Embryonic facial prominence (tissue), 1 donor: Measurements from ENCODE around the gene ATP6V0A1.
"Not testable (repeated sequence)": the region's sequence is repeated elsewhere in the genome, so short reads cannot be mapped to it uniquely, and the experiment has no call there.

Source experiments
- DNase-seq: peaks from one replicate; pipeline ENCODE4 v3.0.0-alpha.2; 2016; ENCODE audit errors: extremely low spot score

The ATP6V0A1 gene

DNA sequence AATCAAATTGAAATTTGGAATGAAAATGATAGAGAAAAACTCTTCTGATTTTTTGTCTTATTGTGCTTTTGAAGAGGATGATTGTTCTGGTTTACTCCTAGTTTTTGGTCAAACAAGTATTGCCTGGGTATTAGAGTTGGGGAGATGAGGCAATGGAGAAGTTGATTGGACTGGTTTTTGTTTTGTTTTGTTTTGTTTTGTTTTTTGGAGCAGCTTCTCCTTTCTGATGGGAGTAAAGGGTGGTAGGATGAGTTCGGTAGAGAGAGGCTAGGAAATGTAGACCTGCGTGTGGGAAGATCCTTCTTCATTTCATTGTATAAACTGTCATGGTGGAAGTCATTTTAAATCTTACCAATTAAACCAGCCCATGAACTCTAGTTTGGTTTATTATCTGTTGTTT is 17.7 kb downstream of the ATP6V0A1 start:
- DNase-seq = no peak

GRCh38 chr17:42477173-42477572 is 18.5 kb downstream of the ATP6V0A1 start:
- no peak for DNase-seq

GRCh38 chr17:42477824-42478223 is 19.1 kb downstream of the ATP6V0A1 start:
- DNase-seq = not testable (repeated sequence)

- DNase-seq = no peak
Measured at GRCh38 chr17:42484304-42484703, 25.6 kb downstream of the ATP6V0A1 start.

DNA sequence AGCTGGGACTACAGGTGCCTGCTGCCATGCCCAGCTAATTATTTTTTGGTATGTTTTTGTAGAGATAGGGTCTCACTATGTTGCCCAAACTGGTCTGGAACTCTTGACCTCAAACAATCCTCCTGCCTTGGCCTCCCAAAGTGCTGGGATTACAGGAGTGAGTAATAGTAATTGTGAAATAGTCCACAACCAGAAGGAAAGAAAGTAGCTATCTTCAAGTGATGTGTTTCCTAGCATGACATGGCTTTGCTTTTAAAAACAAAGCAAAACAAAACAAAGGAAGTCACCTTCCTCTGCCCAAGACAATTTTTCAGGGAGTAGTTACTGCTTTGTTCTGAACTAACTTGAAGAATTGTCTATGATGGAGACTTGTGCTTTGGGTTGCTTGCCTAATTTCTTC is 27.0 kb downstream of the ATP6V0A1 start:
- no peak for DNase-seq

DNA sequence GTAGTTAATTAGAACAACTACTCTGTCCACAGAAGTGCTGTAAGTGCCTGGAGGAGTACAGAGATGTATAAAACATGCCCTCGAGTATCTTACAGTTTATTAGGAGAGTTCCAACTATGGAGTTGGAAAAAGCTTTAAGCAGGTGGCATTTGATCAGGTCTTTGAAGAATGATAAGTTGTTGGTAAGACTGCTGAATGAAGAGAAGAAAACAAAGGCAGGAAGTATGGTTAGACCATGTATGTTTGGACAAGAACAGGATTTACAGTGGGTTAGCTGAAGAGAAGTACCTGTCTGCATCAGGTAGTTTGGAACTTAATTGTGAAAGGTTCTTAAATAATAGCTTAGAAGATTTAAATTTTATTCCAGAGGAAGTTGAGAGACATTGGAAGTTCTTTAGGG is 29.4 kb downstream of the ATP6V0A1 start:
- DNase-seq = no peak

- DNase-seq = no peak
Measured at GRCh38 chr17:42493319-42493718, 34.6 kb downstream of the ATP6V0A1 start.

GRCh38 chr17:42494673-42495072 is 36.0 kb downstream of the ATP6V0A1 start:
- no peak for DNase-seq

GRCh38 chr17:42498828-42499227 is 40.1 kb downstream of the ATP6V0A1 start:
- DNase-seq = no peak

DNA sequence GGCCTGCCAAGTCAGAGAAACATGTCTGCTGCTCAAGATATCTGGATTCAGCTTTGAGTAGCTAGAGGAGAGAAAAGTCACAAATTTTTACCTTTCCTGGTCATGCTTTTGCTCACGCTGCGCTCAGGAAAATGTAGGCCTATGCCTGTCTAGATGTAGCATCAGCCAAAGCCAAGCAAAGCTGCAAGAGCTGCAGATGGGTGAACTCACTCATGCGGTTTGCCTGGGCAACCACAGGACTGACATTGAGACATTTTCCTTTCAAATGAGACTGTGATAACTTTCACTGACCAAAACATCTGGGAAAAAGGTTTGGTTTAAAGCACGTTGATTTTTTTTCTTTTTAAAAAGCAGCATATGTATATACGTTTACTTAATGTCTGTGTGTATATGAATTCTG is 43.4 kb downstream of the ATP6V0A1 start:
- no peak for DNase-seq

- DNase-seq = no peak
Measured at GRCh38 chr17:42502926-42503325, 44.2 kb downstream of the ATP6V0A1 start.

DNA sequence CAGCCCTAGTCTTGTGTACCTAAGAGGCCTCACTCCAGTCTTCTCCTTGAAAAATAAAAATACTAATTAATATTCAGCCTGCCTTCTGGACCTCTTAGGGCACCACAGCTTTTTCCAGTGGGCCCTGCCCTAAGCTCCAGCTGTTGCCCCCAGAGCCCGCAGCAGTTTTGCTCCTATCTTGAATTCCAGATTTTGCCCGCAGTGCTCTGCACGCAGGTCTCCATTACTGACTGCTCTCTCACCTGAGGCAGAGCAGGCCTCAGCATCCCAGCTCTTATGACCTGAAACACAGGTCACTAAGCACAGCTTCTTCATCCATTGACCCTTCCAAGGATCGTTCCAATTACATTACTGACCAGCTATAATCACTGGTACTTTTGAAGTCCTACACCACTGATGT is 49.0 kb downstream of the ATP6V0A1 start:
- no peak for DNase-seq

DNA sequence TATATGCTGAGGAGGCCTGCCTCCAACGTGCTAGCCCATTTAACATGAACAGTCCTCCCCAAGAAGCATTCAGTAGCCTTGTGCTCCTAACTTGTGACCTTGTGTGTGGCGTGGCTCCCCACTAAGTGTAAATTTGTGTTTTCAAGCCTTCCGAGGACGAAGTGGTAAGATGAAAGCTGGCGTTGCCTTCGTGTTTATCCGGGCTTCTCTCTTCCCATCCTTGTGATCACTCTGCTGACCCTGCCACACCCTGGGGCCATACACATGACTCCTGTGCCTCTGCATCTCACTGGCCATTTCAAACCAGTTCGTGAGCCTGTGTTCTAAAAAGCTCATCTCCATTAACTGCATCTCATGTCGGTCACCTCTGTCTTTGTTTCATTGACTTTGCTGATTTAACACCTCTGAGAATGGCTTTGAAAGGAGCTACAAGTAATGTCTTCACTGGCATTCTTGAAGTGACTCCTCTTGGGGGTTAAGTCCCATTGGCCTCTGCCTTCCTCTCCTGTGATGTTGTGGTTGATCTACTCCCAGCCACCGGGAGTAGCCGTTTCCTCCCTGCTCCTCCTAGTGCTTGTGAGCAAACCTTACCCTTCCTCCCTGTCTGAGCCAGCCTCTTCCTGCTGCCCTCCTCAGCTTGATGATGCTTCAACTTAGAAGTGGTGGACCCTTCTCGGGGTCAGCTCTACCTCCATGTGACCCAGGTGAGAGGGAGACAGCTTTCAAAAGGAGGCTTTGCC is 49.9 kb downstream of the ATP6V0A1 start:
- no peak for DNase-seq

GRCh38 chr17:42509409-42509808 is 50.7 kb downstream of the ATP6V0A1 start:
- no peak for DNase-seq

DNA sequence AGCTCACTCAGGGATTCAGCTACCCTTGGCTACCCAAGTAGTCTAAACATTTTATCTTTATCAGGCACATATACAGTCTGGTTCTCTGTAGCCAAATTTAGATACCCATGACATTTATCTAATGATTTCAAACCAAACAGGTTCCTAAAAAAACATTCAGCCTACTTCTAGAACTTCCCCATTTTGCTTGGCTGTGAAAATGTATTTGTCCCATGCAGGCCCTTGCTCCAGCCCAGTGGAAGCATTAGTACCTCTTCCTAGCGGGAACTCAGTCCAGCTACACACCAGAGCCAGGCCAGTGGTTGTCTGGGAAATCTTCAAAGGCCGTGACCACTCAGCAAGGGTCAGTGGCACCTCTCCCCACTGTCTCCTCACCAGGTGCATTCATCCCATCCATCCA is 51.2 kb downstream of the ATP6V0A1 start:
- DNase-seq = no peak

DNA sequence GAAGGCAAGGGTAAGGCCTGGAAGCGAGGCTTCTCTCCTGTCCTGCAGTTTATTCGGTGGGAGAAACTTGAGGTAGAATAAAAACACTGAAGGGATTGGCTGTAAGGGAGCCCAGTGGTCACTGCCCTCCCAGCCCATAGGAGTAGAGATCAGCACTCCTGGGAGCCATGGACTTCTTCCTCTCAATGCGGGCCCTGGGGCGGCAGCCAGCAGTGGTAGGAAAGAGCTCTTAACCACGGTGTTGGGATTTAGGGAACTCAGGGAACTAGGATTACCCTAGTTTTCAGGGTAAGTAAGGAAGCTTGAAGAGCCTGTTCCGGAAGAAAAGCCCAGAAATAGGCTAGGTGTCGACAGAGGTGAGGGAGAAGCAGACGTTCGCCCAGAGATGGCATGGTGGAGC is 53.6 kb downstream of the ATP6V0A1 start:
- no peak for DNase-seq

DNA sequence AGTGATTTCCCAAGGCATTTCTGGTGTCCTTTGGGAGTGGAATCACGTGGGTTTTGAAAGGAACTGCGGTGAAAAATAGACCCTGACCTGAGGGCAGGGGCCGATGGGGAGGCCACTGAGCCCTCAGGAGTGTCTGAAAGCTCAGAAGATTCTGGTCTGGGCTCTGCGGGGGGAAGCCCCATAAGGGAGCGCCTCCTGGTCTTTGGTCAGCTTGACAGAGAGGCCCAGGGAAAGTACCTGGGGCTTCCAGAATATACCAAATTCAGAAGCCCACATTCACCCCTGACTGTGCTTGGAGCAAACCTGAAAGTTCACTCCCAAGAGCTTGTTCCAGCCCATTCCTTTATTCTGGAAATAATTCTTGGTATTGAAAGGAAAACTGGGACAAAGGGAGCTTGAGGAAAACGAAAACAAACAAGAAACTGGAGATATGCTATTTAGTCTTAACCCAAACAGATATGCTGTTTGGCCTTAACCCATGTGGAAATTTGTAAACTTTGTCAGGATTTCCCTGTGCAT is 54.1 kb downstream of the ATP6V0A1 start:
- DNase-seq = no peak

DNA sequence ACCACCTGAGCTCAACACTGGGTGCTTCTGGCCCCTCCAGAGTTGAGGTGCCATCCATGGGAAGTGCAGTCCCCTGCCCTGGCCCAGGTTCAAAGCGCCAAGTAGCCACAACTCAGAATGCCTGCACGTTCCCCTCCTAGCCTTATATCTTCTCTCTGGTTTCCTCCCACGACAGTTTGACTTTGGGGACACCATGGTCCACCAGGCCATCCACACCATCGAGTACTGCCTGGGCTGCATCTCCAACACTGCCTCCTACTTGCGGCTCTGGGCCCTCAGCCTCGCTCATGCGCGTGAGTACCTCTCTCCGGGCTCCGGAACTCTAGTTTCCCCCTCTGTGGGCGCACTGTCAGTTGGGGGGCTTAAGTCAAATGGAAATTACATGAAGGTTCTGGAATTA is 55.0 kb downstream of the ATP6V0A1 start:
- no peak for DNase-seq

DNA sequence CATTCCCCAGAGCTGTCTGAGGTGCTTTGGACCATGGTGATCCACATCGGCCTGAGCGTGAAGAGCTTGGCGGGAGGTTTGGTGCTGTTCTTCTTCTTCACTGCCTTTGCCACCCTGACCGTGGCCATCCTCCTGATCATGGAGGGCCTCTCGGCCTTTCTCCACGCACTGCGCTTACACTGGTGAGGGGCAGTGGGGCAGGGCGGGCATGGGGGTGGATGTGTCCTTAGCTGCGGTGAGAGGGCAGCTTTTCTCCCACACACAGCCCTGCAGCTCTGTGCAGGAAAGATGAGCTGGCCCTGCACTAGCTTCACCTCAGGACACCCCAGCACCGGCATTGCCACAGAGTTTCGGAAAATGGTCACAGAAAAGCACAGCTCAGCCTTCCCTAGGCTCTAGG is 55.6 kb downstream of the ATP6V0A1 start:
- DNase-seq = no peak

GRCh38 chr17:42514867-42515266 is 56.2 kb downstream of the ATP6V0A1 start:
- no peak for DNase-seq

DNA sequence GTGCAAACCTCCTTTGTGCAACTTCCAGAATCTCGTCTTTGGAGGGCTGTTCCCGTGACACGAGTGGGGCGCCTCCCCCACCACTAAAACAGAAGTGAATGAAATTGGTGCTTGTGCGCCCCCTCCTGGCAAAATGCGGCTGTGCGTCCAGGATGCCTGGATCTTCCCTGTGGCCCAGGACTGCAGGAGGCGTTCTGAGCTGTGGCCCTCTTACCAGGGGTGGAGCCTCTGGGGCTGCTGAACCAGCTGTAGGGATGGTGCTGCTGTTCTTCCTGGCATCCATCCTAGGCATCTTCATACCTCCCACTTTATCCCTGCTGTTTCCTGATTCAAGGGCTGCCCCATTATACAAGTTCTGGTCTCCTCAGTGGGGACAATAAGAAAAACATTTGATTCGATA is 58.8 kb downstream of the ATP6V0A1 start:
- DNase-seq = no peak

DNA sequence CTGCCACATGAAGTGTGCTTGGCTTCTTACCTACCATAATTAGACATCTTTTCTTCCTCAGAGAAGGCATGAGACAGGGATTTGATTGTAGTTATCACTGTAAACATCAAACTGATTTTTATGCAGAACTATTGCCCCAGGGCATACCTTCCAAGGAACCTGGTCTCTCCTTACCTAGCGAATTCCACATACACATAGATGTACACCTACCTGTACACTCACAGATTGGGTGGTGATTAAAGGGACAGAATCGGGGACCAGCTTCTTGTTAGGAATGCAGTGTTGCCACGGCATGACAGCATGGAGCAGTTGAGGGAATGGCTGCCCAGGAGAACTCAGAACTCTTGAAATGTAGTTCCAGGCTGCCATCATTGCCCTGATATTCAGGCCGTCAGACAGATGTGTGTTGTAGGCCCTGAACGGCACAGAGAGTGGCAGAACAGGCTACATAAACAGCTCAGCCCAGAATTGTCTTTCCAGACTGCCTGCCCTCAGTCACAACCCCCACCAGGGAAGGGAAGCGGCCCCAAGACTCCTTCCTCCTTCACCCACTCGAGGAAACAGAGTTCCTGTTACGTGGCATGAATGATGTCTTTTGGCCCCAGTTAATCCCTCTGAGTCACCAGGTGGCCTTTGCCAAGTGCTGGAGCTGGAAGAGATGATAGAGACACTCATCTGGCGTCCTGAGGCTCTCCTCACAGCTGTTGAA is 59.5 kb downstream of the ATP6V0A1 start:
- DNase-seq = no peak
